Measurements from ENCODE around the gene PTPRA. TPM values are rescaled to one million over a fixed set of nuclear protein-coding genes. Genes with fewer than 3 reads are reported as not detected.

The PTPRA gene
- polyA plus RNA-seq, 1 experiment: 46.2 TPM

DNA sequence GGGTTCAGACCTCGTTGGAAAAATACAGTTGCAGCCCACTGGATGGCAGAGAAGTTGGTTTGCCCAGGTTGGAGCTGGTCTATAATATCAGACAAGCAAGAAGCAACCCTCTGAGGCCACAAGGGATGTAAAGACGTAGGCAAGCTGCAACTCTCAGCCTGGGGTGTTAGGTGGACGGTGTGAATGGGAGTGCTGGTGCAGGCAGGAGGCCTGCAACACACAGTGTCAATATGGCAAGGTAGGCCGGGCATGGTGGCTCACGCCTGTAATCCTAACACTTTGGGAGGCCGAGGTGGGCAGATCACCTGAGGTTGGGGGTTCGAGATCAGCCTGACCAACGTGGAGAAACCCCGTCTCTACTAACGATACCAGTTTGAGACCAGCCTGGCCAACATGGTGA is 22.2 kb upstream of the PTPRA start:
- Histone ChIP-seq H3K36me3 (ENCODE audit: control insufficient read depth, insufficient read depth, low read length) (no peaks in the 10 kb centered on the region), H3K27me3 (ENCODE audit: control insufficient read depth, insufficient read depth, low read length) (no peaks in the 10 kb centered on the region), H3K4me3 (ENCODE audit: low read depth, low read length) (no peak overlapping the region)
- no peak for DNase-seq (ENCODE audit: low read depth)
- TF ChIP-seq, protein P1, sequence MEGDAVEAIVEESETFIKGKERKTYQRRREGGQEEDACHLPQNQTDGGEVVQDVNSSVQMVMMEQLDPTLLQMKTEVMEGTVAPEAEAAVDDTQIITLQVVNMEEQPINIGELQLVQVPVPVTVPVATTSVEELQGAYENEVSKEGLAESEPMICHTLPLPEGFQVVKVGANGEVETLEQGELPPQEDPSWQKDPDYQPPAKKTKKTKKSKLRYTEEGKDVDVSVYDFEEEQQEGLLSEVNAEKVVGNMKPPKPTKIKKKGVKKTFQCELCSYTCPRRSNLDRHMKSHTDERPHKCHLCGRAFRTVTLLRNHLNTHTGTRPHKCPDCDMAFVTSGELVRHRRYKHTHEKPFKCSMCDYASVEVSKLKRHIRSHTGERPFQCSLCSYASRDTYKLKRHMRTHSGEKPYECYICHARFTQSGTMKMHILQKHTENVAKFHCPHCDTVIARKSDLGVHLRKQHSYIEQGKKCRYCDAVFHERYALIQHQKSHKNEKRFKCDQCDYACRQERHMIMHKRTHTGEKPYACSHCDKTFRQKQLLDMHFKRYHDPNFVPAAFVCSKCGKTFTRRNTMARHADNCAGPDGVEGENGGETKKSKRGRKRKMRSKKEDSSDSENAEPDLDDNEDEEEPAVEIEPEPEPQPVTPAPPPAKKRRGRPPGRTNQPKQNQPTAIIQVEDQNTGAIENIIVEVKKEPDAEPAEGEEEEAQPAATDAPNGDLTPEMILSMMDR (IDR thresholded peaks at IDR 0.05; ENCODE audit: insufficient read depth, low read depth, low read length): no peak
- POLR2A ChIA-PET: no interaction called here
- CTCF ChIA-PET: interaction anchor here (1.0 to 10.5 kb wide), 16 partner anchors 13 to 329 kb away, joined by 3 to 166 read pairs (median 6); partner anchors contain the start of genes C20orf141 and PTPRA

DNA sequence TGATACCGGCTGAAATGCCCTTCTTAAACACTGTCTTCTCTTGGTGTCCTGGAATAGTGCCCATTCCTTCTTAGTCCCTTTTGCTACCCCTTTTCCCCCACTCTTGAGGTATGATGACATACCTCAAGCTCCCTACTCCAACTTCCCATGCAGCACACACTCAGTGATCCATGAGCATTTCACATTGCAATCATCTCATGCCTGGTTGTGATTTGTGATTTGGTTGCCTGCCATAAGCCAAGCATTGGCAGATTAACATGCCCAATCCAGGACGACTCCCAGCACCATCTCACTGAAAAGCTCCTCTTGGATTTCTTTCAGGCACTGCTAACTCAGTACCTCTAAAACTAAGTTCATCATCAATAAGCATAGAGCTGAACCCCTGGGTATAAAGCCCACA is 14.7 kb upstream of the PTPRA start:
- TF ChIP-seq, protein P1 (IDR thresholded peaks at IDR 0.05; ENCODE audit: insufficient read depth, low read depth, low read length): no peak
- Histone ChIP-seq H3K4me3 (ENCODE audit: low read depth, low read length) (no peak overlapping the region), H3K36me3 (ENCODE audit: control insufficient read depth, insufficient read depth, low read length) (peaks cover 19% of the 10 kb centered on the region), H3K27me3 (ENCODE audit: control insufficient read depth, insufficient read depth, low read length) (no peaks in the 10 kb centered on the region)
- CTCF ChIA-PET: interaction anchor here (0.9 to 2.2 kb wide), 7 partner anchors 12 to 143 kb away, joined by 3 to 11 read pairs (median 5); no protein-coding TSS in a partner anchor
- POLR2A ChIA-PET: no interaction called here
- DNase-seq (ENCODE audit: low read depth): no peak

DNA sequence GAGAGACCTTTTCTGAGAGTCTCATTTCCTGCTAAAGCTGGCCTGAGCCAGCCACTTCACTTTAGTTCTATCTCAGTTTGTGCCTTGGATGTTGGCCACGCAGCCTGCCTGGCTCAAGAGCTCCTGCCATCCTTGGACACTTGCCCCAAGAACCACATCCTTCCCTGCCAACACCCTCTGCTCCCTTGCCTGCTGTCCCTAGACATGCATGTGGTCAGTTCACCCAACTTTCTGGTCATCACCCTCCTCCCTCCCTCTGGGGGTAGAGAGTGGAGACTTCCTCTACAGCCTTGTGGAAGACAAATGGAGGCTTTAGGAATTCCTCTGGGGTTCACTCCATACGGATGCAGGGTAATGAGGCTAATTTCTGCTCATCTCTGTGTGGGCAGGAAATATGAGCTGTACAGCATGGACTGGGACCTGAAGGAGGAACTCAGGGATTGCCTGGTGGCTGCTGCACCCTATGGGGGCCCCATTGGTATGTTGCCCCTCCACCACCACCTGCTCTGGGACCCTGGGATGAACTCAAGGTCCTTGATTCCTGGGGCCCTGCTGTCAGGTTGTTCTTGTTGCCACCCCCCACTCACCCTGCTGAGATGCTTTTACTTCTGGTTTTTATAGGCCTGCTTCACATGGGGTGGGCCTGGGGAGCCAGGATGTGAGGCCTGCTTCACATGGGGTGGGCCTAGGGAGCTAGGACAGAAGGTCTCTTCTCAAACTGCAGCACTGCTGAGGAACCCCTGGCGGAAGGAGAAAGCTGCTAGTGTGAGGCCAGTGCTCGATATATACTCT is 13.8 kb upstream of the PTPRA start:
- H3K36me3 ChIP-seq (ENCODE audit: control insufficient read depth, insufficient read depth, low read length): peaks cover 24% of the 10 kb centered on the region
- H3K4me3 ChIP-seq (ENCODE audit: low read depth, low read length): no peak overlapping the region
- CTCF ChIA-PET: interaction anchor here (0.6 to 2.2 kb wide), 8 partner anchors 11 to 142 kb away, joined by 3 to 11 read pairs (median 4); no protein-coding TSS in a partner anchor
- no peak for DNase-seq (ENCODE audit: low read depth)
- no peaks in the 10 kb centered on the region for H3K27me3 ChIP-seq (ENCODE audit: control insufficient read depth, insufficient read depth, low read length)
- POLR2A ChIA-PET: interaction anchor here (0.6 kb wide), 1 partner anchor 9 kb away, joined by 13 read pairs; no protein-coding TSS in a partner anchor
- TF ChIP-seq, protein P1 (IDR thresholded peaks at IDR 0.05; ENCODE audit: insufficient read depth, low read depth, low read length): no peak

DNA sequence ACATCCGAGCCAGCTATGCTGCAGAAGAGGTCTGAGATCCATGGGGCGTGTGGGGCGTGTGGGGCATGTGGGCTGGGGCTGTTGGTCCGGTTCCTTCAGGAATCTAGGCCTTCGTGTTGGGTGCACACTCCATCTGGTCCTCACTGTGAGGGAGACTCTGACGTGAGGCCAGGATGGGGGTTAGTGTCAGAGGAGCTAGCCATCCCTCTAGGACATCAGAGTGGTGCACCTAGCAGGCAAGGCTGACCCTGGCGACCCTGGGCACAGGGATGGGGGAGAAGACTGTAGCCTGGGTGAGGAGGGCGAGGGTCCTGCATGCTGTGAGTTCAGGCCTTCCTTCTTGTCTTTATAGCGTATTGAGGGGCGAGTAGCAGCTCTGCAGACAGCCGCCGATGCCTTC is 8.7 kb upstream of the PTPRA start:
- POLR2A ChIA-PET: no interaction called here
- TF ChIP-seq, protein P1 (IDR thresholded peaks at IDR 0.05; ENCODE audit: insufficient read depth, low read depth, low read length): no peak
- Histone ChIP-seq H3K27me3 (ENCODE audit: control insufficient read depth, insufficient read depth, low read length) (no peaks in the 10 kb centered on the region), H3K4me3 (ENCODE audit: low read depth, low read length) (no peak overlapping the region), H3K36me3 (ENCODE audit: control insufficient read depth, insufficient read depth, low read length) (peaks cover 33% of the 10 kb centered on the region)
- DNase-seq (ENCODE audit: low read depth): no peak
- CTCF ChIA-PET: interaction anchor here (1.5 to 1.8 kb wide), 3 partner anchors 9 to 136 kb away, joined by 5 to 7 read pairs (median 6); no protein-coding TSS in a partner anchor

DNA sequence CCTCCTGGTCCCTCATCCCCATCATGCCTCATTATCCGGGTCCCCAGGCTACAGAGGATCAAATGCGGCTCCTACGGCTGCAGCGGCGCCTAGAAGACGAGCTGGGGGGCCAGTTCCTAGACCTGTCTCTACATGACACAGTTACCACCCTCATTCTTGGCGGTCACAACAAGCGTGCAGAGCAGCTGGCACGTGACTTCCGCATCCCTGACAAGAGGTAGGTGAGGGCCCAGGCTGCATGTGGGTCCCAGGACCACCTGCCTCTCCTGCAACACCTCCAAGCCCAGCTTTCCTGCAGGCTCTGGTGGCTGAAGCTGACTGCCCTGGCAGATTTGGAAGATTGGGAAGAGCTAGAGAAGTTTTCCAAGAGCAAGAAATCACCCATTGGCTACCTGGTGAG is 8.2 kb upstream of the PTPRA start:
- ChIA-PET POLR2A (no interaction called here), CTCF (interaction anchor here (0.7 to 1.8 kb wide), 4 partner anchors 9 to 136 kb away, joined by 3 to 7 read pairs (median 6); no protein-coding TSS in a partner anchor)
- H3K4me3 ChIP-seq (ENCODE audit: low read depth, low read length): no peak overlapping the region
- no peak for DNase-seq (ENCODE audit: low read depth)
- H3K27me3 ChIP-seq (ENCODE audit: control insufficient read depth, insufficient read depth, low read length): no peaks in the 10 kb centered on the region
- H3K36me3 ChIP-seq (ENCODE audit: control insufficient read depth, insufficient read depth, low read length): peaks cover 33% of the 10 kb centered on the region
- TF ChIP-seq, protein P1 (IDR thresholded peaks at IDR 0.05; ENCODE audit: insufficient read depth, low read depth, low read length): no peak
